K562 (cell line): ENCODE data around the gene GLIS2. TPM values are rescaled to one million over a fixed set of nuclear protein-coding genes. Genes with fewer than 3 reads are reported as not detected.
A peak's percentile ranks its signal among the peaks of the same experiment; 100 is the strongest.

ENCODE experiments used
- BCL6 ChIP-seq: fragments of 250-450 bp; sonication (Bioruptor Pico); IDR thresholded peaks from 2 replicates; pipeline ENCODE4 v1.4.0; 2020
- BHLHE40 ChIP-seq: IDR thresholded peaks from 2 replicates; pipeline ENCODE4 v1.6.1; 2011; ENCODE audit warnings: low read length, improper control_type of control experiment
- BRD9 ChIP-seq: fragments of 450-650 bp; IDR thresholded peaks from 2 replicates; pipeline ENCODE4 v1.6.1; 2018; ENCODE audit warnings: low read depth; ENCODE audit not compliant: partially characterized antibody
- CHCHD3 ChIP-seq: fragments of 250-450 bp; sonication (Bioruptor Pico); IDR thresholded peaks from 2 replicates; pipeline ENCODE4 v2.1.2; 2022; ENCODE audit warnings: mild to moderate bottlenecking
- HMBOX1 ChIP-seq: sonication (generic); IDR thresholded peaks from 2 replicates; pipeline ENCODE4 v1.6.1; 2016
- ILK ChIP-seq: fragments of 450-650 bp; IDR thresholded peaks from 2 replicates; pipeline ENCODE4 v1.6.1; 2016; ENCODE audit warnings: missing genetic modification characterization, low read depth, mild to moderate bottlenecking, missing compliant biosample characterization, moderate library complexity, borderline replicate concordance
- PHB2 ChIP-seq: fragments of 450-650 bp; IDR thresholded peaks from 2 replicates; pipeline ENCODE4 v1.6.1; 2017; ENCODE audit warnings: low read depth
- POLR2G ChIP-seq: fragments of 200-400 bp; formaldehyde crosslinking; IDR thresholded peaks from 2 replicates; pipeline ENCODE4 v1.6.1; 2017; ENCODE audit warnings: low read depth, mild to moderate bottlenecking, antibody characterized with exemption, low read length, moderate library complexity
- RAD51 ChIP-seq: fragments of 450-650 bp; IDR thresholded peaks from 2 replicates; pipeline ENCODE4 v1.7.1; 2016; ENCODE audit warnings: low read depth, mild to moderate bottlenecking, borderline replicate concordance
- RBM22 ChIP-seq: fragments of 200-400 bp; formaldehyde crosslinking; IDR thresholded peaks from 2 replicates; pipeline ENCODE4 v1.6.1; 2018; ENCODE audit warnings: low read length, low read depth; ENCODE audit not compliant: poor library complexity, severe bottlenecking
- ZBTB40 ChIP-seq, 2 experiments: fragments of 450-650 bp in 1 of 2; sonication (generic) in 1 of 2; formaldehyde crosslinking in 1 of 2; IDR thresholded peaks; 2 replicates each; pipeline versions ENCODE4 v1.7.1 to v1.9.0; 2016 to 2022; ENCODE audit warnings: inconsistent platforms in 1 of 2, mild to moderate bottlenecking in 1 of 2, missing genetic modification reagents in 1 of 2
- ZNF609 ChIP-seq: sonication (generic); formaldehyde crosslinking; IDR thresholded peaks from 2 replicates; pipeline ENCODE4 v1.8.1; 2023; ENCODE audit warnings: missing genetic modification reagents, mild to moderate bottlenecking, borderline replicate concordance
- polyA plus RNA-seq, 8 experiments: library from polyadenylated mRNA; depleted of rRNA in 4 of 8; stranded (reverse) in 5 of 8; unstranded in 3 of 8; fragments of >200 nt; fragmentation: Nextera tagmentation in 2 of 8; fragmentation: Illumina TruSeq in 1 of 8; extraction: Ambion mirVana in 2 of 8; extraction: Trizol in 1 of 8; gene quantifications; 2 replicates each; pipeline versions ENCODE4 v1.2.1 to v1.2.3, GENCODE V29; 2011 to 2014; ENCODE audit warnings: inconsistent platforms in 1 of 8, missing spikeins in 1 of 8
- total RNA-seq, 7 experiments: library from RNA; depleted of rRNA in 6 of 7; stranded (reverse); fragments of >200 nt in 6 of 7; fragmentation: Illumina TruSeq in 2 of 7; extraction: Trizol in 2 of 7; gene quantifications; 2 replicates each; pipeline versions ENCODE4 v1.2.1 to v1.2.3, GENCODE V29; 2011 to 2021; ENCODE audit warnings: low replicate concordance in 1 of 7

GLIS2 gene
- total and polyA plus RNA-seq, 9 of the 15 experiments (the other 6 are each of a cell fraction or from before 2014, with no cell fraction given) = 0.10 to 9.0 (median 0.57) TPM

GRCh38 chr16:4288148-4288921, 27.5 kb upstream of the GLIS2 start (continued):
- no peak for TF ChIP-seq ZBTB40 (IDR thresholded peaks at IDR 0.05)
- no peak for TF ChIP-seq ZBTB40 (CRISPR knock-in tag; IDR thresholded peaks at IDR 0.05)
- TF ChIP-seq ILK (tag) = no peak
- TF ChIP-seq CHCHD3 = no peak
- no peak for TF ChIP-seq PHB2
- TF ChIP-seq HMBOX1 = no peak
- TF ChIP-seq BCL6 = no peak
- TF ChIP-seq RBM22 = no peak
- no peak for TF ChIP-seq ZNF609 (CRISPR knock-in tag)
- no peak for TF ChIP-seq RAD51
- no peak for TF ChIP-seq BRD9
- 0 out of 2 replicates have a peak, but pooled peaks have one; percentile 37 for TF ChIP-seq POLR2G
- no peak for TF ChIP-seq BHLHE40
